ENCODE results near the gene SUN5.
"Not testable (repeated sequence)": the region's sequence is repeated elsewhere in the genome, so short reads cannot be mapped to it uniquely, and the experiment has no call there.

SUN5 gene

DNA sequence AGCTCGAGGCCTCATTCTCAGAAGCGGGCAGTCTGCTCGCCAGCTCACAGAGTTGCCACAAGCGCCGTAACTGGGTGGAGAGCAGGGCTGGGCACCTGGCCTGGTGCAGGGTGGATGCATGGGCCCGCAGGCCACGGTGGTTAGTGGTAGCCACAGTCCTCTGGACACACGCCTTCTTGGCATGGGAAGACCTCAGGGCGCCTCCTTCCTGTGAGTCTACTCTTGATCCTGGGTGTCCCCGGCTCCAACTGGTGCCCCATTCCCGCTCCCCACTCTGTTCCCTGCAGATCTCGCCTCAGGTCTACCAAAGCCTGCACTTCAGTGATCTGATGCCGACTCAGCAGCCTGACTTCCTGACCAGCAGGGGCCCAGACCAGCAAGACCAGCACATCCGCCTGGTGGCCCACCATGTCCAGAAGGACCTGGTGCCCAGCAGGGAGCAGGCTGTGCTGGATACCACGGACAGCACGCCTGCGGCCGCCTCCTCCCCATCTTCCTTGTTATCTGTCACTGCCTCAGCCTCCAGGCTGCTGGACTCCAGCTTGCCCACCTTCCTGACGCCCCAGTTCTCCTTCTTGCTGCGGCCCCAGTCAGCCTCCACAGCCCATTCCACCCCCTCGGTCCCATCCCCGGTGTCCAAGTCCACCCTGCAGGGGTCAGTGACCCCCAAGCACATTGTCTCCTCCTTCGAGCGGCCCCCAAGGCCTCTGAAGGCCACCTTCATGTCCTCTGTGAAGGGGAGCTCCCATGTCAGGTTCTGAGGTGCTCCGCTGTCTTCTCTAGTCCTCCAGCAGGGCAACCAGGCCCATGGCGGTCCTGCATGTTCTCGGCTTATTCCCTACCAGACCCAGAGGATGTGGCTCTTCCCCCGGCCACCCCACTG is 43.1 kb downstream of the SUN5 start:
- FAIRE-seq, result no peak

GRCh38 chr20:32960222-32960518 is 44.1 kb downstream of the SUN5 start:
- FAIRE-seq, result no peak

DNA sequence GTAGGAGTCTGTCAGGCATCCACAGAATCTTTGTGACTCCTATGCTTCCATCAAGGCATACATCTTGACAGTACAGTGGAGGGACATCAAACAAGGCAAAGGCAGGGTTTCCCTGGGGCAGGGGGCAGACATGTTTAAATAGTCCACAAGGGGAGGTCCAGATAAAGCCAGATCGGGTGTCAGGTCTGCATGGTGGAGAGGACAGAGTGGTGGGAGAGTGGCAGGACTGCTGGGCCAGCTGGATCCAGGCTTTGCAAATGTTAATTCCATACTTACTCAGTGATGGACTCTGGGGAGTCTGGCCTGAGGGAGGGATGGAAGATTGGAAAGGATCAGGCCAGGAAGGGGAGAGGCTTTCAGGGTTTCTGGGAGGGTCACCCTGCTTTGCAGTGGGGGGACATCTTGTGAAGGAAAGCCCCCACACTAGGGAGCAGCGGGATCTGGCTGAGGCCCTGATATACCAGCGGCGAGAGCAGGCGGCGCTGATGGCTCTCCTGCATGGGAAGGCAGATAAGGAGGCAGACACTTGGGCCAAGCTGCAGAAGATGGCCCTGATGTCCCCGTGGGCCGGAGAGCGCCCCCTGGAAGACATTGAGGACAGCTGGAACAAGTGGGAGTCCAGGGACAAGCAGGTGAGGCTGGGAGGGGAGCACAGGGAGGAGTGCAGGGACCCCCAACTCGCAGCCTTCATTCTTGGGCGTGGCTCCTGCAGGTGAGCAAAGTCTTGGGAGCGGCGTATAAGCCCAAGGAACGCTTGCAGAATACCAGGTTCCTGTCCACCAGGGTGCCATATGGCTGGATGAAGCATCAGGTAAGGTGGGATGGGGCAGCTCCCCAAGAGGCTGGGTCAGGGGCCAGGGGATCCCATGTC is 44.6 kb downstream of the SUN5 start:
- no peak for FAIRE-seq

GRCh38 chr20:32958574-32958973 is 45.7 kb downstream of the SUN5 start:
- no peak for FAIRE-seq

DNA sequence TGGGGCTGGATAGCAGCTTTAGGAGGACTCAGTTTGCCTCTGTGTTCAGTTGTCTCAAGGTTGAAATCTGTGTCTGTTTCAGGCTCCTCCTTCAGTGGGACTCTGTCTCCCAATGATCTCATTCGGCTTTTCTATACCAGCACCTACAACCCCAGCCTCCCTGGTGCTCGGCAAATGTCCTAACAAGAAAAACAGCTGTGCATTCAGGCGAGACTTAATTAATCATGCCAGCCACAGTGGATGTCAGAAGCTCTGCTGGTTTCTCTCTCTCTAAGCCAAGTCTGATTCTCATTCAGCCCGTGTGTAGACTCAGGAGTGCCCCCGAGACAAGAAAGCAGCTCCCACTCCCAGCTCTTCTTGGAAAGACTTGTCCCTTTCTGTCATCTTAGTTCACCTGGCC is 46.8 kb downstream of the SUN5 start:
- no peak for FAIRE-seq

- FAIRE-seq, result not testable (repeated sequence)
These were observed 53.7 kb downstream of the SUN5 start for GRCh38 chr20:32950539-32950938.

GRCh38 chr20:32946629-32947028 is 57.6 kb downstream of the SUN5 start:
- FAIRE-seq, result no peak

- FAIRE-seq, result no peak
These were observed 58.5 kb downstream of the SUN5 start for GRCh38 chr20:32945710-32946221.

GRCh38 chr20:32943490-32944052 is 60.7 kb downstream of the SUN5 start:
- FAIRE-seq, result no peak

DNA sequence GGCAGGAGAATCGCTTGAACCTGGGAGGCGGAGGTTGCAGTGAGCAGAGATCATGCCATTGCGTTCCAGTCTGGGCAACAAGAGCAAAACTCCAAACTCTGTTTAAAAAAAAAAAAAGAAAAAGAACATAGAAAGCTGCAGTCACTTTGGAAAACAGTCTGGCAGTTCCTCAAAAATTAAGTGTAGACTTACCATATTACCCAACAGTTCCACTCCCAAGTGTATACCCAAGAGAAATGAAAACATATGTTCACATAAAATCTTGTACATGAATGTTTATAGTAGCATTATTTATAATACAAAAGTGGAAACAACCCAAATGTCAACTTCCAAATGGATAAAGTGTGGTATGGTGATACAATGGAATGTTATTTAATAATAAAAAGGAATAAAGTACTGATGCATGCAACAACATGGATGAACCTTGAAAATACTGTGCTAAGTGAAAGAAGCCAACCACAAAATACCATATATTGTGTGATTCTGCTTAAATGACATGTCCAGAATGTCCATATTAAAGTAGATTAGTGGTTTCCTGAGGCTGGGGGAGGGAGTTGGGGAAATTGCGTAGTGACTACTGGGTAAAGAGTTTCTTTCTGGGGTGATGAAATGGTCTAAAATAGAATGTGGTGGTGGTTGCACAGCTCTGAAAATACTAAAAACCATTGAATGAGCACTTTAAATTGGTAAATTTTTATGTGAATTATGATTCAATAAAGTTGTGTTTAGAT is 62.9 kb downstream of the SUN5 start:
- no peak for FAIRE-seq

DNA sequence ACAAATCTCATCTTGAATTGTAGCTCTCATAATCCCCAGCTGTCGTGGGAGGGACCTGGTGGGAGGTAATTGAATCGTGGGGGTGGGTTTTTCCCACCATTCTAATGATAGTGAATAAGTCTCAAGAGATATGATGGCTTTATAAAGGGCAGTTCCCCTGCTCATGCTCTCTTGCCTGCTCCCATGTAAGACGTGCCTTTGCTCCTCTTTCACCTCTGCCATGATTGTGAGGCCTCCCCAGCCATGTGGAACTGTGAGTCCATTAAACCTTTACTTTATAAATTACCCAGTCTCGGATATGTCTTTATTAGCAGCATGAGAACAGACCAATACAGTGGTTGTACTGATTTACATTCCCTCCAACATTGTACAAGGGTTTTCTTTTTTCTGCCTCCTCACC is 69.7 kb downstream of the SUN5 start:
- no peak for FAIRE-seq

Data from A204.1 (cell line).